GDM1 (cell line): Measurements from ENCODE around the gene GRK4.

Source experiments
- DNase-seq: peaks from one replicate; lab custom pipeline; 2025; lab: John Stamatoyannopoulos, UW

GRK4 gene

GRCh38 chr4:3013839-3014350 is 50.5 kb downstream of the GRK4 start:
- DNase-seq, result no peak

GRCh38 chr4:3016961-3017360 is 53.6 kb downstream of the GRK4 start:
- DNase-seq, result no peak

GRCh38 chr4:3017504-3017903 is 54.1 kb downstream of the GRK4 start:
- DNase-seq, result no peak

GRCh38 chr4:3019145-3019846 is 55.9 kb downstream of the GRK4 start:
- no peak for DNase-seq

- DNase-seq, result no peak
These were observed 57.8 kb downstream of the GRK4 start for GRCh38 chr4:3021127-3021526.

- no peak for DNase-seq
These were observed 58.3 kb downstream of the GRK4 start for GRCh38 chr4:3021627-3022026.

- no peak for DNase-seq
These were observed 58.7 kb downstream of the GRK4 start for GRCh38 chr4:3022112-3022511.

- no peak for DNase-seq
These were observed 59.3 kb downstream of the GRK4 start for GRCh38 chr4:3022651-3023050.

GRCh38 chr4:3025881-3026280 is 62.5 kb downstream of the GRK4 start:
- DNase-seq, result no peak

GRCh38 chr4:3026540-3026939 is 63.2 kb downstream of the GRK4 start:
- no peak for DNase-seq

- DNase-seq, result no peak
These were observed 66.1 kb downstream of the GRK4 start for GRCh38 chr4:3029464-3029863.

- DNase-seq, result no peak
These were observed 67.4 kb downstream of the GRK4 start for GRCh38 chr4:3030566-3031356.

- DNase-seq, result no peak
These were observed 68.1 kb downstream of the GRK4 start for GRCh38 chr4:3031357-3032082.

- no peak for DNase-seq
These were observed 70.9 kb downstream of the GRK4 start for GRCh38 chr4:3034231-3034630.

GRCh38 chr4:3035249-3035648 is 71.9 kb downstream of the GRK4 start:
- no peak for DNase-seq

- no peak for DNase-seq
These were observed 72.3 kb downstream of the GRK4 start for GRCh38 chr4:3035674-3036073.

- DNase-seq, result no peak
These were observed 73.0 kb downstream of the GRK4 start for GRCh38 chr4:3036131-3036952.

- no peak for DNase-seq
These were observed 74.6 kb downstream of the GRK4 start for GRCh38 chr4:3037957-3038461.

- no peak for DNase-seq
These were observed 76.5 kb downstream of the GRK4 start for GRCh38 chr4:3039706-3040366.

- DNase-seq, result no peak
These were observed 77.3 kb downstream of the GRK4 start for GRCh38 chr4:3040452-3041191.
